Glutamatergic neuron (in vitro differentiated cells): ENCODE results near the gene PELO. TPM values are rescaled to one million over a fixed set of nuclear protein-coding genes. Genes with fewer than 3 reads are reported as not detected.
A peak's percentile ranks its signal among the peaks of the same experiment; 100 is the strongest.

Source experiments
- DNase-seq: peaks from one replicate; pipeline ENCODE4 v3.0.0; 2022
- H3K27ac Mint-ChIP-seq: one replicate; pipeline ENCODE4 v1.8.0; 2020; ENCODE audit warnings: mild to moderate bottlenecking, mixed read lengths, inconsistent platforms; ENCODE audit not compliant: unreplicated experiment
- H3K27me3 Mint-ChIP-seq: one replicate; pipeline ENCODE4 v1.8.0; 2020; ENCODE audit warnings: mild to moderate bottlenecking, moderate library complexity, mixed read lengths, inconsistent platforms; ENCODE audit not compliant: unreplicated experiment
- H3K36me3 Mint-ChIP-seq: one replicate; pipeline ENCODE4 v1.8.0; 2020; ENCODE audit warnings: mild to moderate bottlenecking, mixed read lengths, inconsistent platforms; ENCODE audit not compliant: unreplicated experiment
- H3K4me1 Mint-ChIP-seq: one replicate; pipeline ENCODE4 v1.8.0; 2020; ENCODE audit warnings: mild to moderate bottlenecking, low read depth, mixed read lengths, inconsistent platforms; ENCODE audit not compliant: unreplicated experiment
- H3K4me3 Mint-ChIP-seq: one replicate; pipeline ENCODE4 v1.8.0; 2020; ENCODE audit warnings: mild to moderate bottlenecking, mixed read lengths, inconsistent platforms; ENCODE audit not compliant: unreplicated experiment
- H3K9me3 Mint-ChIP-seq: one replicate; pipeline ENCODE4 v1.8.0; 2020; ENCODE audit warnings: mild to moderate bottlenecking, moderate library complexity, mixed read lengths, inconsistent platforms; ENCODE audit not compliant: unreplicated experiment
- total RNA-seq: library from RNA; stranded (reverse); fragmentation: NEBNext Ultra II Directional; extraction: Animal tissue kit (Norgen Biotek cat#: 25700); gene quantifications from one replicate; pipeline ENCODE4 v1.2.1, GENCODE V29; 2021; ENCODE audit not compliant: unreplicated experiment
- TF ChIP-seq, protein P1 (sequence below): fragments of 200-600 bp; sonication (generic); IDR thresholded peaks from one replicate; pipeline ENCODE4 v1.5.0; 2021; ENCODE audit not compliant: partially characterized antibody, unreplicated experiment

PELO gene
- total RNA-seq, 1 donor from 2014 or later: 7.5 TPM

DNA sequence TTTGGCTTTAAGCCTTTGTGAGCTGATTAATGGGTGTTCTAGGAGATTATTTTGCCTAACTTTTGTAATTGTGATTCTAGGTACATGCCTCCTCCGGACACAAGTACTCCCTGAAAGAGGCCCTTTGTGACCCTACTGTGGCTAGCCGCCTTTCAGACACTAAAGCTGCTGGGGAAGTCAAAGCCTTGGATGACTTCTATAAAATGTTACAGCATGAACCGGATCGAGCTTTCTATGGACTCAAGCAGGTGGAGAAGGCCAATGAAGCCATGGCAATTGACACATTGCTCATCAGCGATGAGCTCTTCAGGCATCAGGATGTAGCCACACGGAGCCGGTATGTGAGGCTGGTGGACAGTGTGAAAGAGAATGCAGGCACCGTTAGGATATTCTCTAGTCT lies 13.6 kb downstream of the PELO start:
- H3K4me3 Mint-ChIP-seq: peak overlapping the region; percentile 98
- DNase-seq: peak; percentile 13
- no peaks in the 10 kb centered on the region for H3K36me3 Mint-ChIP-seq
- TF ChIP-seq, protein P1, sequence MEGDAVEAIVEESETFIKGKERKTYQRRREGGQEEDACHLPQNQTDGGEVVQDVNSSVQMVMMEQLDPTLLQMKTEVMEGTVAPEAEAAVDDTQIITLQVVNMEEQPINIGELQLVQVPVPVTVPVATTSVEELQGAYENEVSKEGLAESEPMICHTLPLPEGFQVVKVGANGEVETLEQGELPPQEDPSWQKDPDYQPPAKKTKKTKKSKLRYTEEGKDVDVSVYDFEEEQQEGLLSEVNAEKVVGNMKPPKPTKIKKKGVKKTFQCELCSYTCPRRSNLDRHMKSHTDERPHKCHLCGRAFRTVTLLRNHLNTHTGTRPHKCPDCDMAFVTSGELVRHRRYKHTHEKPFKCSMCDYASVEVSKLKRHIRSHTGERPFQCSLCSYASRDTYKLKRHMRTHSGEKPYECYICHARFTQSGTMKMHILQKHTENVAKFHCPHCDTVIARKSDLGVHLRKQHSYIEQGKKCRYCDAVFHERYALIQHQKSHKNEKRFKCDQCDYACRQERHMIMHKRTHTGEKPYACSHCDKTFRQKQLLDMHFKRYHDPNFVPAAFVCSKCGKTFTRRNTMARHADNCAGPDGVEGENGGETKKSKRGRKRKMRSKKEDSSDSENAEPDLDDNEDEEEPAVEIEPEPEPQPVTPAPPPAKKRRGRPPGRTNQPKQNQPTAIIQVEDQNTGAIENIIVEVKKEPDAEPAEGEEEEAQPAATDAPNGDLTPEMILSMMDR: no peak
- peaks cover 7% of the 10 kb centered on the region for H3K9me3 Mint-ChIP-seq
- peak overlapping the region; percentile 82 for H3K27ac Mint-ChIP-seq
- H3K4me1 Mint-ChIP-seq: peaks cover 6% of the 10 kb centered on the region
- peaks cover 7% of the 10 kb centered on the region for H3K27me3 Mint-ChIP-seq

DNA sequence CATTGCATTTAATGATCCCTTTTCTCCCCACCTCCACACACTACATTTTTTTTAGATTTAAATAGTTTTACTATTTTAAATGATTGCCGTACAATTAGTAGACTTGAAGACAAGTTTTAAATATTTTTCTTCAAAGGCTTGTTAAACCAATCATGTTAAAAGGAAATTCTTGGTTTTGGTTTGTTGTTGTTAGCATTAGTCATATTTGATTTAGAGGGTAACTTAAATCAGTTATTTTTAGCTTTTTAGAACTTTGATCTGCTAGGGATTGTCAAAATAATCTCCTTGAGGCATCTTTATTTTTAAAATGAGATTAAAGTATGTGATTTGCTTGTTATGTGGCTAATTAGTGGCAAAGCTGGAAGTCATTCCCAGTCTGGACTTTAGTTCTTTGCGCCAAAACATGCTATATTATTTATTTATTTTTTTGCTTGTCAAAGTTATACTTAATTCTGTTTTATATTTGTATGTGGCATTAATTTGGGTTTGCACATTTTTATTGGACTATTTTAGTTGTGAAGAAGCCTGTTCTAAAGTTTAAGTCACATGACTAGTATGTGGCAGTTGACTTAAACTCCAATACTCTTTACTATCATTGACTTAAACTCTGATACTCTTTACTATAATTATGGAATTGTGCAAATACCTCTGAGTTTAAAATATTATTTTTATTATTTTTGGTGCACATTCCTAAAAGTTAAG lies 14.7 kb downstream of the PELO start:
- Mint-ChIP-seq H3K9me3 (peaks cover 7% of the 10 kb centered on the region), H3K36me3 (no peaks in the 10 kb centered on the region), H3K27ac (no peak overlapping the region), H3K4me1 (peaks cover 6% of the 10 kb centered on the region), H3K27me3 (peaks cover 7% of the 10 kb centered on the region), H3K4me3 (no peak overlapping the region)
- DNase-seq: no peak
- TF ChIP-seq, protein P1: no peak

- TF ChIP-seq, protein P1: no peak
- H3K4me3 Mint-ChIP-seq: no peak overlapping the region
- no peak overlapping the region for H3K27ac Mint-ChIP-seq
- no peak for DNase-seq
- H3K4me1 Mint-ChIP-seq: peaks cover 6% of the 10 kb centered on the region
- H3K9me3 Mint-ChIP-seq: peaks cover 7% of the 10 kb centered on the region
- H3K36me3 Mint-ChIP-seq: no peaks in the 10 kb centered on the region
- peaks cover 7% of the 10 kb centered on the region for H3K27me3 Mint-ChIP-seq
Measured at GRCh38 chr5:52802974-52803336, 15.2 kb downstream of the PELO start.

- TF ChIP-seq, protein P1: no peak
- Mint-ChIP-seq H3K4me1 (peaks cover 6% of the 10 kb centered on the region), H3K27me3 (peaks cover 6% of the 10 kb centered on the region), H3K36me3 (no peaks in the 10 kb centered on the region), H3K4me3 (no peak overlapping the region), H3K9me3 (peaks cover 5% of the 10 kb centered on the region), H3K27ac (peak overlapping the region; percentile 17)
- DNase-seq: no peak
Measured at GRCh38 chr5:52804387-52804791, 16.7 kb downstream of the PELO start.

- no peaks in the 10 kb centered on the region for H3K36me3 Mint-ChIP-seq
- TF ChIP-seq, protein P1: no peak
- H3K4me1 Mint-ChIP-seq: peaks cover 6% of the 10 kb centered on the region
- no peak for DNase-seq
- H3K27me3 Mint-ChIP-seq: no peaks in the 10 kb centered on the region
- H3K4me3 Mint-ChIP-seq: no peak overlapping the region
- H3K9me3 Mint-ChIP-seq: no peaks in the 10 kb centered on the region
- H3K27ac Mint-ChIP-seq: no peak overlapping the region
Measured at GRCh38 chr5:52804981-52805380, 17.3 kb downstream of the PELO start.
